ENCODE data around the gene CAPN13.

GRCh38 chr2:30677231-30677630 lies 130.0 kb downstream of the CAPN13 start:
- TF ChIP-seq CTCF (IDR thresholded peaks at IDR 0.05) = no peak
- TF ChIP-seq EP300 (IDR thresholded peaks at IDR 0.05) = no peak
